Keratinocyte (primary cell): ENCODE measurements around the gene SSTR5. TPM values are rescaled to one million over a fixed set of nuclear protein-coding genes. Genes with fewer than 3 reads are reported as not detected.

Experiments
- DNase-seq: peaks from one replicate; pipeline ENCODE4 v3.0.0-alpha.2; 2011; ENCODE audit warnings: low read depth, missing footprints, low spot score
- FAIRE-seq: peaks from 2 replicates; lab custom pipeline; 2011; peaks lifted over from hg19 to GRCh38; lab: Jason Lieb, UNC
- H2AFZ ChIP-seq: 2 replicates; pipeline ENCODE4 v1.6.0; 2012; ENCODE audit warnings: low read length, control low read depth, inconsistent platforms; ENCODE audit not compliant: control insufficient read depth
- H3K27ac ChIP-seq: 2 replicates; pipeline ENCODE4 v1.5.1; 2011; ENCODE audit warnings: low read length; ENCODE audit not compliant: control insufficient read depth, insufficient read depth
- H3K27me3 ChIP-seq: 3 replicates; pipeline ENCODE4 v1.6.0; 2011; ENCODE audit warnings: low read length; ENCODE audit not compliant: control insufficient read depth, insufficient read depth; ENCODE audit errors: extremely low read depth
- H3K36me3 ChIP-seq, 2 experiments: 2 replicates in 1 of 2; 3 replicates in 1 of 2; pipeline ENCODE4 v1.5.1; 2011; ENCODE audit warnings: low read length in 2 of 2, mild to moderate bottlenecking in 1 of 2; ENCODE audit not compliant: control insufficient read depth in 2 of 2, insufficient read depth in 2 of 2; ENCODE audit errors: extremely low read depth in 1 of 2
- H3K4me1 ChIP-seq: 3 replicates; pipeline ENCODE4 v1.5.1; 2011; ENCODE audit warnings: low read length; ENCODE audit not compliant: control insufficient read depth, insufficient read depth; ENCODE audit errors: extremely low read depth
- H3K4me2 ChIP-seq: 3 replicates; pipeline ENCODE4 v1.6.0; 2011; ENCODE audit warnings: low read depth, low read length; ENCODE audit not compliant: control insufficient read depth, insufficient read depth; ENCODE audit errors: extremely low read depth
- H3K4me3 ChIP-seq, 3 experiments: fragments of 200-600 bp in 1 of 3; sonication (generic) in 1 of 3; 2 replicates in 2 of 3; 3 replicates in 1 of 3; pipeline ENCODE4 v1.5.1; 2011 to 2016; ENCODE audit warnings: low read length in 3 of 3, mild to moderate bottlenecking in 3 of 3, control low read depth in 2 of 3, inconsistent platforms in 1 of 3, low read depth in 1 of 3, mixed read lengths in 1 of 3, mixed run types in 1 of 3, moderate library complexity in 1 of 3; ENCODE audit not compliant: control insufficient read depth in 2 of 3, insufficient read depth in 2 of 3; ENCODE audit errors: extremely low read depth in 1 of 3
- H3K79me2 ChIP-seq: 2 replicates; pipeline ENCODE4 v1.6.0; 2012; ENCODE audit warnings: low read length; ENCODE audit not compliant: control insufficient read depth, insufficient read depth
- H3K9ac ChIP-seq: 3 replicates; pipeline ENCODE4 v1.6.0; 2011; ENCODE audit warnings: low read length; ENCODE audit not compliant: control insufficient read depth, insufficient read depth; ENCODE audit errors: extremely low read depth
- H3K9me1 ChIP-seq: 3 replicates; pipeline ENCODE4 v1.6.0; 2011; ENCODE audit warnings: low read length; ENCODE audit not compliant: control insufficient read depth, insufficient read depth; ENCODE audit errors: extremely low read depth
- H3K9me3 ChIP-seq: 2 replicates; pipeline ENCODE4 v1.5.1; 2012; ENCODE audit warnings: low read depth, low read length; ENCODE audit not compliant: control insufficient read depth
- H4K20me1 ChIP-seq: 3 replicates; pipeline ENCODE4 v1.6.0; 2011; ENCODE audit warnings: low read length; ENCODE audit not compliant: control insufficient read depth, insufficient read depth; ENCODE audit errors: extremely low read depth
- CTCF ChIP-seq, 3 experiments: IDR thresholded peaks in 1 of 3; conservative IDR thresholded peaks in 1 of 3; optimal IDR thresholded peaks in 1 of 3; 2 replicates in 2 of 3; 3 replicates in 1 of 3; pipeline versions ENCODE3 to v1.5.1; 2011; ENCODE audit warnings: low read length in 3 of 3, mild to moderate bottlenecking in 3 of 3, moderate library complexity in 2 of 3, control low read depth in 1 of 3, inconsistent platforms in 1 of 3; ENCODE audit not compliant: insufficient read depth in 2 of 3; ENCODE audit errors: extremely low read depth in 1 of 3
- EZH2 ChIP-seq: IDR thresholded peaks from one replicate; pipeline ENCODE4 v1.6.1; 2012; ENCODE audit warnings: inconsistent platforms, mild to moderate bottlenecking, low read length, moderate library complexity
- dilution Hi-C: fragments of 300-500 bp; cut with MboI; formaldehyde crosslinking; loops from one replicate; pipeline ENCODE4 v1.7.0; 2020; ENCODE audit warnings: low sequenced_read_pairs; ENCODE audit not compliant: extremely low pct_ligation_motif_present
- polyA plus RNA-seq, 5 experiments: library from polyadenylated mRNA; depleted of rRNA in 3 of 5; stranded (reverse) in 3 of 5; stranded (forward) in 1 of 5; unstranded in 1 of 5; fragments of >200 nt; gene quantifications; 1 replicate in 1 of 5; 2 replicates in 3 of 5; 3 replicates in 1 of 5; pipeline versions ENCODE4 v1.2.1 to v1.2.3, GENCODE V29; 2011 to 2012; ENCODE audit warnings: missing spikeins in 2 of 5, low read depth in 1 of 5, low replicate concordance in 1 of 5

SSTR5 gene
- polyA plus RNA-seq, 1 donor (not counting 4 experiments of a cell fraction or from before 2014, with no cell fraction given): not detected

- Histone ChIP-seq H2AFZ (no peak overlapping the region), H3K79me2 (no peaks in the 10 kb centered on the region), H3K4me3 (no peak overlapping the region), H3K9ac (no peak overlapping the region), H3K27ac (no peak overlapping the region), H3K4me2 (no peak overlapping the region), H4K20me1 (no peaks in the 10 kb centered on the region), H3K9me1 (no peaks in the 10 kb centered on the region), H3K27me3 (peaks cover 15% of the 10 kb centered on the region), H3K9me3 (no peaks in the 10 kb centered on the region), H3K36me3 (no peaks in the 10 kb centered on the region), H3K4me1 (no peaks in the 10 kb centered on the region)
- dilution Hi-C loops: no loop called here
- DNase-seq (no peak), FAIRE-seq (no peak)
- no peak for TF ChIP-seq CTCF (optimal IDR thresholded peaks at IDR 0.05 in 1 of 3, IDR thresholded peaks at IDR 0.05 in 1 of 3, conservative IDR thresholded peaks at IDR 0.05 in 1 of 3; ENCODE audit: extremely low read depth in 1 of 3, insufficient read depth in 2 of 3, low read length in 3 of 3)
- TF ChIP-seq EZH2: no peak
Measured at GRCh38 chr16:1116693-1117077, 44.1 kb downstream of the SSTR5 start.

GRCh38 chr16:1117176-1117900 is 44.8 kb downstream of the SSTR5 start:
- DNase-seq (no peak), FAIRE-seq (no peak)
- Histone ChIP-seq H3K36me3 (no peaks in the 10 kb centered on the region), H3K4me1 (no peaks in the 10 kb centered on the region), H3K9ac (no peak overlapping the region), H2AFZ (no peak overlapping the region), H3K27me3 (peaks cover 15% of the 10 kb centered on the region), H3K4me2 (no peak overlapping the region), H3K9me3 (no peaks in the 10 kb centered on the region), H3K9me1 (no peaks in the 10 kb centered on the region), H3K27ac (no peak overlapping the region), H3K79me2 (no peaks in the 10 kb centered on the region), H3K4me3 (no peak overlapping the region), H4K20me1 (no peaks in the 10 kb centered on the region)
- TF ChIP-seq CTCF (optimal IDR thresholded peaks at IDR 0.05 in 1 of 3, IDR thresholded peaks at IDR 0.05 in 1 of 3, conservative IDR thresholded peaks at IDR 0.05 in 1 of 3; ENCODE audit: extremely low read depth in 1 of 3, insufficient read depth in 2 of 3, low read length in 3 of 3) (no peak), EZH2 (no peak)
- dilution Hi-C loops: no loop called here
